AG04450 (cell line): ENCODE measurements around the gene FARP1. TPM values are rescaled to one million over a fixed set of nuclear protein-coding genes. Genes with fewer than 3 reads are reported as not detected.

Experiments used
- CTCF ChIA-PET: fragments of 300-600, 350-600 bp; formaldehyde crosslinking; extraction: SDS; loops from one replicate; lab custom pipeline; 2022; ENCODE audit warnings: antibody characterized with exemption, inconsistent platforms; lab: Charles Lee
- POLR2A ChIA-PET: fragments of 350-600 bp; formaldehyde crosslinking; extraction: SDS; loops from one replicate; lab custom pipeline; 2021; ENCODE audit warnings: antibody characterized with exemption, inconsistent platforms; lab: Yijun Ruan, JAX
- DNase-seq: peaks from one replicate; pipeline ENCODE4 v3.0.0-alpha.2; 2011; ENCODE audit warnings: low read depth, low spot score
- H3K27ac ChIP-seq: one replicate; pipeline ENCODE4 v1.5.1; 2012; ENCODE audit warnings: low read depth, low read length, control low read depth
- H3K27me3 ChIP-seq: one replicate; pipeline ENCODE4 v1.6.0; 2012; ENCODE audit warnings: low read length; ENCODE audit not compliant: control insufficient read depth, insufficient read depth
- H3K4me3 ChIP-seq: 2 replicates; pipeline ENCODE4 v1.5.1; 2011; ENCODE audit warnings: mild to moderate bottlenecking, low read depth, low read length, control low read depth
- H3K9me3 ChIP-seq: 2 replicates; pipeline ENCODE4 v1.5.1; 2012; ENCODE audit warnings: low read length; ENCODE audit not compliant: control insufficient read depth, insufficient read depth
- polyA plus RNA-seq: library from polyadenylated mRNA; depleted of rRNA; stranded (reverse); fragments of >200 nt; gene quantifications from 2 replicates; pipeline ENCODE4 v1.2.3, GENCODE V29; 2011
- TF ChIP-seq, protein P1 (sequence below): IDR thresholded peaks from 2 replicates; pipeline ENCODE4 v1.5.1; 2011; ENCODE audit warnings: low read depth, low read length, control low read depth, inconsistent platforms

FARP1 gene
- polyA plus RNA-seq, 1 experiment = 76.4 TPM

DNA sequence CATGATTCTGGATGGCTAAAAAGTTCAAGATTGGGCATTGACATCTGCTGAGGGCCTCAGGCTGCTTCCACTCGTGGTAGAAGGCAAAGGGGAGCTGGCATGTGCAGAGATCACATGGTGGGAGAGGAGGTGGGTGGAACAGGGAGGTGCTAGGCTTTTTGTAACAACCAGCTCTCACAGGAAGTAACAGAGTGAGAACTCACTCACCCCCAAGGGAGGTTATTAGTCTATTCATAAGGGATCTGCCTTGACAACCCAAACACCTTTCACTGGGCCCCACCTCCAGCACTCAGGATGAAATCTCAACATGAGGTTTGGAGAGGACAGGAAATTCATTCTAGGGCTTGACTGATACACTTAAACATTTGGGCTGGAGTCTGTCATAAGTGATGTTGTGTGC, 231.9 kb downstream of the FARP1 start:
- Histone ChIP-seq H3K27me3 (no peaks in the 10 kb centered on the region), H3K9me3 (peaks cover 3% of the 10 kb centered on the region; the same call in 1 of the 2 replicates), H3K27ac (no peak overlapping the region), H3K4me3 (no peak overlapping the region)
- ChIA-PET CTCF (no interaction called here), POLR2A (no interaction called here)
- no peak for DNase-seq
- TF ChIP-seq, protein P1, sequence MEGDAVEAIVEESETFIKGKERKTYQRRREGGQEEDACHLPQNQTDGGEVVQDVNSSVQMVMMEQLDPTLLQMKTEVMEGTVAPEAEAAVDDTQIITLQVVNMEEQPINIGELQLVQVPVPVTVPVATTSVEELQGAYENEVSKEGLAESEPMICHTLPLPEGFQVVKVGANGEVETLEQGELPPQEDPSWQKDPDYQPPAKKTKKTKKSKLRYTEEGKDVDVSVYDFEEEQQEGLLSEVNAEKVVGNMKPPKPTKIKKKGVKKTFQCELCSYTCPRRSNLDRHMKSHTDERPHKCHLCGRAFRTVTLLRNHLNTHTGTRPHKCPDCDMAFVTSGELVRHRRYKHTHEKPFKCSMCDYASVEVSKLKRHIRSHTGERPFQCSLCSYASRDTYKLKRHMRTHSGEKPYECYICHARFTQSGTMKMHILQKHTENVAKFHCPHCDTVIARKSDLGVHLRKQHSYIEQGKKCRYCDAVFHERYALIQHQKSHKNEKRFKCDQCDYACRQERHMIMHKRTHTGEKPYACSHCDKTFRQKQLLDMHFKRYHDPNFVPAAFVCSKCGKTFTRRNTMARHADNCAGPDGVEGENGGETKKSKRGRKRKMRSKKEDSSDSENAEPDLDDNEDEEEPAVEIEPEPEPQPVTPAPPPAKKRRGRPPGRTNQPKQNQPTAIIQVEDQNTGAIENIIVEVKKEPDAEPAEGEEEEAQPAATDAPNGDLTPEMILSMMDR = no peak

DNA sequence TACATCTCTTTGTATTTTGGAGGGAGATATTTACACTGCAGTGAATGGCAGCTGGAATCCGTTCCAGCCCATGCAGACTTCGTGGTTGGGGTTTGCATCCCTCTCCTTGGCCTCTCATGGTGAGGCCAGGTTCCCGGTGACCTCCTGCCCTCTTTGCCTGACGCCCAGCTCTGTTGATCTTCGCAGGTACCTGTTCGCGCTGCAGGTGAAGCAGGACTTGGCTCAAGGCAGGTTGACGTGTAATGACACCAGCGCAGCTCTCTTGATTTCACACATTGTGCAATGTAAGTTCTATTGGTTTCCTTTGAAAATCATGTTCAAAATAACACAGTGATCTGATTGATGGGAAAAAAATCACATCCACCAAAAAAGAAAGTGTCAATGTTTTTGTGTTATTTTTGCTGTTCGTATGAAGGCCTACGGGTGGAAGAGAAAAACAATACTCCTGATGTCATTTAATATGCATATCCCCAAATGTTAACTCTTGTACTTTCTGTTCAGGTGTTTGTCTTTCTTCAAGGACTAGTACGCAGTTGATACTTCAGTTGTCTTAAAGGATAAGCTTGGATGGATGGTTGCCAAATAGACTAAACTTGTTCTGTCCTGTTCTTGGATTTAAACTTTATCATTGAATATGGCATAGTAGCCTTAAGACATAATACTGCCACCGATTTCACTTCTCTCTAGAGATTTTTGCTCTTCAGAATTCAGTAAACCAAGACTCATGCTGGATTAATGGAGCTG, 234.9 kb downstream of the FARP1 start:
- POLR2A ChIA-PET = no interaction called here
- peaks cover 3% of the 10 kb centered on the region; the same call in 1 of the 2 replicates for H3K9me3 ChIP-seq
- CTCF ChIA-PET = no interaction called here
- H3K27ac ChIP-seq = no peak overlapping the region
- H3K4me3 ChIP-seq = no peak overlapping the region
- H3K27me3 ChIP-seq = no peaks in the 10 kb centered on the region
- TF ChIP-seq, protein P1 = no peak
- DNase-seq = no peak

DNA sequence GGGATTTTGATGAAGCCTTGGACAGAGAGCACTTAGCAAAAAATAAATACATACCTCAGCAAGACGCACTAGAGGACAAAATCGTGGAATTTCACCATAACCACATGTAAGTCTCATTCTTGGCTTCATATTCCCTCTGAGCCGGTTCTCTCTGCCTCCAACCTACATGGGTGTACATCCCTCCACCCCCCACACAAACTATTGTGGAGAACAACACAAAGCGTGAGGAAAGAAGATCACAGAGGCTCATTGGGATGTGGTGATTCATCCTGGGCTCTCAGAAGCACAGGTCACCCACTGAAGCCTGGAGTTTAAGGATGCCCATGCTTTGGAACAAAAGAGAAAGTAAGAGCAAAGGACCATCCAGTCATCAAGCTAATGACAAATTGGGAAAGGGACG, 241.8 kb downstream of the FARP1 start:
- Histone ChIP-seq H3K4me3 (no peak overlapping the region), H3K27me3 (no peaks in the 10 kb centered on the region), H3K9me3 (no peaks in the 10 kb centered on the region), H3K27ac (peak overlapping the region; percentile 31)
- DNase-seq = no peak
- TF ChIP-seq, protein P1 = no peak
- ChIA-PET POLR2A (no interaction called here), CTCF (interaction anchor here (1.4 to 1.8 kb wide), 2 partner anchors 12 to 61 kb away, joined by 3 to 10 read pairs; no protein-coding TSS in a partner anchor)

DNA sequence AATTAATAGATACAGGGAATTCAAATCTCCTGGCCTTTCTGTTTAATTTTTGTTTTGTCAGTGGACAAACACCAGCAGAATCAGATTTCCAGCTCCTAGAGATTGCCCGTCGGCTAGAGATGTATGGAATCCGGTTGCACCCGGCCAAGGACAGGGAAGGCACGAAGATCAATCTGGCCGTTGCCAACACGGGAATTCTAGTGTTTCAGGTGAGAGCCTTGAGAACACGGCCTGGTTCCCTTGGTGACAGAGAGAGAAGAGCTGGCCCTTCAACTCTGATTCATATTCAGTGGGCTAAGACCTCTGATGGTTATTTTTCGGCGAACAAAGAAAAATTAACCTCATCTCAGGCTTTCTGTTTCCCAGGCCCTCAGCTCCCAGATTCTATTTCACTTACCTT, 242.7 kb downstream of the FARP1 start:
- no peaks in the 10 kb centered on the region for H3K27me3 ChIP-seq
- no peak overlapping the region for H3K4me3 ChIP-seq
- ChIA-PET CTCF (interaction anchor here (1.8 kb wide), 1 partner anchor 12 kb away, joined by 10 read pairs; no protein-coding TSS in a partner anchor), POLR2A (no interaction called here)
- H3K9me3 ChIP-seq = no peaks in the 10 kb centered on the region
- H3K27ac ChIP-seq = no peak overlapping the region
- DNase-seq = no peak
- TF ChIP-seq, protein P1 = no peak

DNA sequence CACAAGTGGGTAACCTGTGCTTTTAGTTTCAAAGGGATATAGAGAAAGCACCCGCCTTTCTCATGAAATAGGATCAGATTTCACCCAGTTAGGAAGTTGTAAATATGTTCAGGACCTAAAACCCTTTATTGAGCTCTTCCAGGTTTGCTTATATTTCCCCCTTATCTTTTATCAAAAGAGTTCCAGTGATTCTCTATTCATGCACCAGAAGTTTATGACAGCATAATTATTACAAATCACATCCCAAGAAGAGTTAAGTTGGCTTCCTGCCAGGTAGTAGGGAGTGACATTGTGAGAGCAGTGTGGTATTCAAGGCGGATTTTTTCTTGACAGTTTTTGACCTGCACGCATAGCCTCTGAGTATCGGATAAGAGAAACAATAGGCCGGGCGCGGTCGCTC, 243.7 kb downstream of the FARP1 start:
- Histone ChIP-seq H3K27ac (no peak overlapping the region), H3K9me3 (no peaks in the 10 kb centered on the region), H3K4me3 (no peak overlapping the region), H3K27me3 (no peaks in the 10 kb centered on the region)
- DNase-seq = no peak
- CTCF ChIA-PET = interaction anchor here (1.8 kb wide), 1 partner anchor 11 kb away, joined by 10 read pairs; no protein-coding TSS in a partner anchor
- TF ChIP-seq, protein P1 = no peak
- POLR2A ChIA-PET = no interaction called here
